Measurements from ENCODE around the gene PGA3.
"Not testable (repeated sequence)": the region's sequence is repeated elsewhere in the genome, so short reads cannot be mapped to it uniquely, and the experiment has no call there.

Gene PGA3

GRCh38 chr11:61202950-61203746 is at the start of gene PGA3:
Gene PGA3, plus strand, starts transcription at chr11:61203515. Its CDS starts 50 bp downstream, at chr11:61203565.
- DNase-seq (ENCODE audit: low read depth, low spot score): not testable (repeated sequence)

- DNase-seq (ENCODE audit: low read depth, low spot score): no peak
Observed at GRCh38 chr11:61153593-61154095, 49.7 kb upstream of the PGA3 start.

- no peak for DNase-seq (ENCODE audit: low read depth, low spot score)
Observed at GRCh38 chr11:61154528-61154927, 48.8 kb upstream of the PGA3 start.

- DNase-seq (ENCODE audit: low read depth, low spot score): no peak
Observed at GRCh38 chr11:61155312-61155711, 48.0 kb upstream of the PGA3 start.

- DNase-seq (ENCODE audit: low read depth, low spot score): no peak
Observed at GRCh38 chr11:61155741-61156140, 47.6 kb upstream of the PGA3 start.

GRCh38 chr11:61157743-61158142 is 45.6 kb upstream of the PGA3 start:
- no peak for DNase-seq (ENCODE audit: low read depth, low spot score)

GRCh38 chr11:61158691-61159381 is 44.5 kb upstream of the PGA3 start:
- DNase-seq (ENCODE audit: low read depth, low spot score): no peak

- no peak for DNase-seq (ENCODE audit: low read depth, low spot score)
Observed at GRCh38 chr11:61160487-61161189, 42.7 kb upstream of the PGA3 start.

GRCh38 chr11:61161190-61162091 is 41.9 kb upstream of the PGA3 start, which contains the start of gene VPS37C:
Gene VPS37C, minus strand, starts transcription at chr11:61161426. Its CDS starts 22,597 bp downstream, at chr11:61138829.
- peak; percentile 47 for DNase-seq (ENCODE audit: low read depth, low spot score)

- no peak for DNase-seq (ENCODE audit: low read depth, low spot score)
Observed at GRCh38 chr11:61162092-61162941, 41.0 kb upstream of the PGA3 start.

- no peak for DNase-seq (ENCODE audit: low read depth, low spot score)
Observed at GRCh38 chr11:61163021-61163420, 40.3 kb upstream of the PGA3 start.

- DNase-seq (ENCODE audit: low read depth, low spot score): no peak
Observed at GRCh38 chr11:61163714-61164605, 39.4 kb upstream of the PGA3 start.

GRCh38 chr11:61164606-61165424 is 38.5 kb upstream of the PGA3 start:
- no peak for DNase-seq (ENCODE audit: low read depth, low spot score)

GRCh38 chr11:61165785-61166184 is 37.5 kb upstream of the PGA3 start:
- DNase-seq (ENCODE audit: low read depth, low spot score): not testable (repeated sequence)

GRCh38 chr11:61166331-61166730 is 37.0 kb upstream of the PGA3 start:
- not testable (repeated sequence) for DNase-seq (ENCODE audit: low read depth, low spot score)

- DNase-seq (ENCODE audit: low read depth, low spot score): no peak
Observed at GRCh38 chr11:61168042-61168688, 35.1 kb upstream of the PGA3 start.

- no peak for DNase-seq (ENCODE audit: low read depth, low spot score)
Observed at GRCh38 chr11:61168800-61169199, 34.5 kb upstream of the PGA3 start.

GRCh38 chr11:61170566-61170965 is 32.7 kb upstream of the PGA3 start:
- DNase-seq (ENCODE audit: low read depth, low spot score): no peak

All from smooth muscle cell of the brain vasculature (primary cell).